H1 (cell line): ENCODE measurements around the gene MRM2.

Experiments
- CHD2 ChIP-seq: IDR thresholded peaks from 2 replicates; pipeline ENCODE4 v1.6.1; 2012; ENCODE audit warnings: low read length, improper control_type of control experiment
- EZH2 ChIP-seq: fragments of 200-600 bp; sonication (generic); IDR thresholded peaks from 2 replicates; pipeline ENCODE4 v1.7.1; 2012; ENCODE audit warnings: low read depth, mild to moderate bottlenecking, moderate library complexity, low read length, inconsistent platforms; ENCODE audit not compliant: severe bottlenecking
- FOSL1 ChIP-seq: IDR thresholded peaks from 2 replicates; pipeline ENCODE4 v1.6.1; 2011; ENCODE audit warnings: mild to moderate bottlenecking, low read depth, low read length, moderate library complexity; ENCODE audit not compliant: insufficient read depth
- GABPA ChIP-seq: IDR thresholded peaks from 2 replicates; pipeline ENCODE4 v1.6.1; 2011; ENCODE audit warnings: mild to moderate bottlenecking, low read length, moderate library complexity, borderline replicate concordance; ENCODE audit not compliant: insufficient read depth
- JUND ChIP-seq: IDR thresholded peaks from 2 replicates; pipeline ENCODE4 v1.6.1; 2011; ENCODE audit warnings: mild to moderate bottlenecking, improper control_type of control experiment, low read length
- KDM1A ChIP-seq: fragments of 200-600, 300-600 bp; sonication (generic); IDR thresholded peaks from 2 replicates; pipeline ENCODE4 v1.7.1; 2016; ENCODE audit warnings: mild to moderate bottlenecking, low read length, borderline replicate concordance
- MAFK ChIP-seq: IDR thresholded peaks from 2 replicates; pipeline ENCODE4 v1.6.1; 2012; ENCODE audit warnings: low read depth, mild to moderate bottlenecking, improper control_type of control experiment, low read length
- NRF1 ChIP-seq: IDR thresholded peaks from 2 replicates; pipeline ENCODE4 v1.6.1; 2011; ENCODE audit warnings: mild to moderate bottlenecking, low read depth, low read length, improper control_type of control experiment
- YY1 ChIP-seq: IDR thresholded peaks from 2 replicates; pipeline ENCODE4 v1.6.1; 2011; ENCODE audit warnings: low read depth, mild to moderate bottlenecking, low read length
- TF ChIP-seq, protein P1 (sequence below), 3 experiments: IDR thresholded peaks; 1 replicate in 2 of 3; 2 replicates in 1 of 3; pipeline versions ENCODE4 v1.5.1 to v1.6.1; 2011; ENCODE audit warnings: low read length in 3 of 3, mild to moderate bottlenecking in 3 of 3, inconsistent platforms in 2 of 3, low read depth in 1 of 3, moderate library complexity in 1 of 3; ENCODE audit not compliant: insufficient read depth in 1 of 3; ENCODE audit errors: control extremely low read depth in 1 of 3

DNA sequence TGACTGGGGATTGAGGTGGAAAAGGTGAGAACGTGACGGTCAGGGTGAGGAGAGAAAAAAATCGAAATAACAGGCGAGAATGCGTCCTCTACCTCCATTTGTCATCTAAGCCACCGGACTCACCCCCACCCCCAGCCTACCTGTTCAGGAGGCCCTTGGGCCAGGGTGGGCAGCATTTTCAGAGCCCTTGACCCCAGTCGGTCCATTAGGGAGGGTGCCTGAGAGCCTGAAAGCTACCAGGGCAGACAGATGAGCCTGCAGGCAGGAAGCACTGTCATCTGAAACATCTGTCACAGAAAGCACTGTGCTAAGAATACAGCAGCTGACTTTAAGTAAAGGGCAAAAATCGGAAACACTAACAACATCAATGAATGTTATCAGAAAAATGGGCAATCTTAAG, 56.3 kb downstream of the MRM2 start:
- TF ChIP-seq CHD2 (no peak), JUND (no peak), GABPA (no peak), EZH2 (no peak), KDM1A (no peak), MAFK (no peak), YY1 (no peak), NRF1 (no peak), FOSL1 (no peak)
- TF ChIP-seq, protein P1, sequence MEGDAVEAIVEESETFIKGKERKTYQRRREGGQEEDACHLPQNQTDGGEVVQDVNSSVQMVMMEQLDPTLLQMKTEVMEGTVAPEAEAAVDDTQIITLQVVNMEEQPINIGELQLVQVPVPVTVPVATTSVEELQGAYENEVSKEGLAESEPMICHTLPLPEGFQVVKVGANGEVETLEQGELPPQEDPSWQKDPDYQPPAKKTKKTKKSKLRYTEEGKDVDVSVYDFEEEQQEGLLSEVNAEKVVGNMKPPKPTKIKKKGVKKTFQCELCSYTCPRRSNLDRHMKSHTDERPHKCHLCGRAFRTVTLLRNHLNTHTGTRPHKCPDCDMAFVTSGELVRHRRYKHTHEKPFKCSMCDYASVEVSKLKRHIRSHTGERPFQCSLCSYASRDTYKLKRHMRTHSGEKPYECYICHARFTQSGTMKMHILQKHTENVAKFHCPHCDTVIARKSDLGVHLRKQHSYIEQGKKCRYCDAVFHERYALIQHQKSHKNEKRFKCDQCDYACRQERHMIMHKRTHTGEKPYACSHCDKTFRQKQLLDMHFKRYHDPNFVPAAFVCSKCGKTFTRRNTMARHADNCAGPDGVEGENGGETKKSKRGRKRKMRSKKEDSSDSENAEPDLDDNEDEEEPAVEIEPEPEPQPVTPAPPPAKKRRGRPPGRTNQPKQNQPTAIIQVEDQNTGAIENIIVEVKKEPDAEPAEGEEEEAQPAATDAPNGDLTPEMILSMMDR (IDR thresholded peaks at IDR 0.05; ENCODE audit: control extremely low read depth in 1 of 3, insufficient read depth in 1 of 3, low read depth in 1 of 3, low read length in 3 of 3) = no peak
